HG03045 (cell line): ENCODE results near the gene AURKA.
"Not testable (repeated sequence)": the region's sequence is repeated elsewhere in the genome, so short reads cannot be mapped to it uniquely, and the experiment has no call there.

Source experiments
- ATAC-seq: cut with Tn5 transposase; IDR thresholded peaks from one replicate; pipeline ENCODE4 v1.9.1; 2021; ENCODE audit warnings: mild to moderate bottlenecking, moderate library complexity; ENCODE audit not compliant: unreplicated experiment

Gene AURKA

DNA sequence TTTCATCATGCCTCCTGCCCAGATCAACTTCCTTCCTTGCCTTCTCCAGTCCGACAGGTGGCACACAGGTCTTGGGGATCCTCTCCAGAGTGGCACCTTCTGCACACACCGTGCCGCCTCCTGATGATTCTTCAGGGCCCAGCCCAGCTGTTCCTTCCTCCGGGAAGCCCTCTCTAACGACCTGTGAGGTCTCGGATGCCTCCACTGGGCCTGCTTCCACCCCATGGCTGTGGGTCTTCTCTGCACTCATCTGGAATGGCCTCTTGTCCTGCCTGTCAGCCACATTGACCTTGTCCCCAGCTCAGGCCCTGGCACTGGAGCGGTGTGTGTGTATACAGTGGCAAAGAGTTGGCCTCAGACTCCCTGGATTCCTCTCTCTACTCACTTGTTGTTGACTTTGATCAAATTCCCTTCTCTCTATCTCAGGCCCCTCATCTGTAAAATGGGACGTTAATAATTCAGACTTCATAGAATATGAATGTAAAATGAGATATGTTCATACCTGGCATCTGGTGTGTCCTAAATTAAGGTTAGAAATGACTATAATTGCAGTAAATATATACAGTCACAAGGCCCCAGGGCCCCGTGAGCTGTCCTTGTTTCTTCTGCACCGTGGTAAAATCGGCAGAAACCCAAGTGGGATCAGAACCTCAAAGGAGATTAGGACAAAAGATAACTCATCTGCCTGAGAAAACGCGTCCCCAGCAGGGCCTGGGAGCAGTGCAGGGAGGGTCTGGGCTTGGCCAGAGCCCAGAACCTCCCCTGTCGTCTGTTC, 31.7 kb downstream of the AURKA start:
- ATAC-seq = no peak

GRCh38 chr20:56359212-56360132, 32.5 kb downstream of the AURKA start:
- peak; percentile 18 for ATAC-seq

DNA sequence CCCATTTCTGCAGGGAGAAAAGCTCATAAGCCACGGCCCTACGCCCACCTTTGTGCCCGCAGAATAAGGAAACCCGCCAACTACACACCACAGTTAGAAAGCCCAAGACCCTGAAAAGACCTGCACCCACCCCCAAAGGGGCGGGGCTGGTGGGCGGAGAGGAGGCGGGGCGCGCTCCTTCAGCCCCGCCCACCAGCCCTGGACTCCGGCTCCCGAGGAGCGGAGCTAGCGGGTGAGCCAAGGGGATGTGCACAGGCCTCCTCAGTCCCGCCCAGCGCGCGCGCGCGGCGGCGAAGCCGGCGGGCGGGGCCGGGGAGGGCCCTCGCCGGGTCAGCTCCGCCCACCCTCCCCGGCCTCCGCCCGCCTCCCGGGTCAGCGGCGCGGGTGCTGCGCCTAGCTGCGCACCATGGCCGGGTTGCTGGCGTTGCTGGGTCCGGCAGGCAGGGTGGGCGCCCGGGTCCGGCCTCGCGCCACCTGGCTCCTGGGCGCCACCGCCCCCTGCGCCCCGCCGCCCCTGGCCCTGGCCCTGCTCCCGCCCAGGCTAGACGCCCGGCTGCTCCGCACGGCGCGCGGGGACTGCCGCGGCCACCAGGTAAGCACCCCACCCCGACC, 33.3 kb downstream of the AURKA start, which contains the start of gene FAM210B:
FAM210B (plus strand) TSS at position 375 of the 612 bp plus-strand sequence; CDS start at position 407, 32 bp downstream.
- peak; percentile 93 for ATAC-seq

DNA sequence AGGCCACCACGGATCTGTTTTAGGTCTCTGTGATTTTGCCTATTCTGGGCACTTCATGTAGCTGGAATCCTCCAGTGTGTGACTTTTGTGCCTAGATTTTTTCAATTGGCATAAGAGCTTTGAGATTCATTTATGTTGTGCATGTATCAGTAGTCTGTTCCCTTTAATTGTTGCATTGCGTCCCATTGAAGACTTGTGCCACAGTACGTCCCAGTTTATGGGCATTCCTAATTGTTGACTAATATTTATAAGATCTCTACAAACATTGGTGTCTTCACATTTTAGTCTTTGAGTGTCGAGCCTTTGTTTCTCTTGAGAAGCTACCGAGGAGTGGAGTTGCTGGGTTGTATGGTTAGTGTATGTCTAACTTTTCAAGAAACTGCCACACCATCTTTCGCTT, 33.9 kb downstream of the AURKA start:
- no peak for ATAC-seq

- no peak for ATAC-seq
Measured at GRCh38 chr20:56353356-56353755, 38.7 kb downstream of the AURKA start.

DNA sequence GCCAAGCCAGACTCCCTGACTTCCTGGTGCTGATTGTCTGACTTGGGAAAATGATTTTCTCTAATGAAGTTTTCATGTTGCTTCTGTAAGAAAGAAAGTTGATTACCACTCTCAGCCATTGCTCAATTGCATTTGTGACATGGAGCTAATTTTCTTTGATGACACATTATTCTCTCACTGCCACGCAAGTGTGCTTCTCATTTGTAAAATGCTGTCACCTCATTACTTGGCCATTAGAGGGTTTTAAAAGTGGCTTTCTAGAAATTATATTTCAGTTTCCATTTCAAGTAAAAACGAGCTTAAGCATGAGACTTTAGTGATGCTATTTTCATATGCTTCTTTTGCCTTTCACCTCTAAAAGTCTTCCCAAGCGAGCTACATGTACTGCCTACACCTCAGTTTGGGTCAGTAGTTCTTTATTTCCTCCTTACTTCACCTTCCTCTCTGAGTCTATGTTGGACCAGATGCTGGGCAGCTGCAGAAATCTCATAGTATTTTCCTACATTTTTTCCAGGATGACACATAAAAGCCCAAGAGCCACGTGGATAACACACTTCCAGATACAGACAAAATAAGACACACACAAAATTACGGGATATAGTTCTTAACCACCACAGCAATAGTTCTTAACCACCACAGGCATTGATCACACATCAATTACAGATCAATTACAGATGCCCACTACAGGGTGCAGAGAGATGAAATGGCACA, 39.5 kb downstream of the AURKA start:
- ATAC-seq = no peak

- no peak for ATAC-seq
Measured at GRCh38 chr20:56350842-56351241, 41.2 kb downstream of the AURKA start.

- ATAC-seq = no peak
Measured at GRCh38 chr20:56348746-56349145, 43.3 kb downstream of the AURKA start.

DNA sequence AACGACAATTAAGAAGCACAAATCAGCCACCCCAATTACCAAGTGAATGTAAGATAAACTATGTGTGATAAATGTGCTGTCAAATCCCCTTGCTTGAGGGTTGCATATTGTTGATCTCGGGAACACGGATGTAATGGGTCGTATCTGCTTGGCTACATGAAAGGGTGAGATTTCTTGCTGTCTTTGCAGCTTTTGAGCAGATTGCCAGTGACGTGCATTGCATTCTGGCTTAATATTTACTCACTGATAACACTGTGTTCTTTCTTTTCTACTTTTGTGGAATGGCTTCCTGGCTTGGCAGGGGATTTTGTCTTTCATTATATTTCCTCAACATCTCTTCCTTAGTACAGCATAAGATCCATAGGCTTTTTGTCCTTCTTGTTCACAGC, 43.7 kb downstream of the AURKA start:
- no peak for ATAC-seq

DNA sequence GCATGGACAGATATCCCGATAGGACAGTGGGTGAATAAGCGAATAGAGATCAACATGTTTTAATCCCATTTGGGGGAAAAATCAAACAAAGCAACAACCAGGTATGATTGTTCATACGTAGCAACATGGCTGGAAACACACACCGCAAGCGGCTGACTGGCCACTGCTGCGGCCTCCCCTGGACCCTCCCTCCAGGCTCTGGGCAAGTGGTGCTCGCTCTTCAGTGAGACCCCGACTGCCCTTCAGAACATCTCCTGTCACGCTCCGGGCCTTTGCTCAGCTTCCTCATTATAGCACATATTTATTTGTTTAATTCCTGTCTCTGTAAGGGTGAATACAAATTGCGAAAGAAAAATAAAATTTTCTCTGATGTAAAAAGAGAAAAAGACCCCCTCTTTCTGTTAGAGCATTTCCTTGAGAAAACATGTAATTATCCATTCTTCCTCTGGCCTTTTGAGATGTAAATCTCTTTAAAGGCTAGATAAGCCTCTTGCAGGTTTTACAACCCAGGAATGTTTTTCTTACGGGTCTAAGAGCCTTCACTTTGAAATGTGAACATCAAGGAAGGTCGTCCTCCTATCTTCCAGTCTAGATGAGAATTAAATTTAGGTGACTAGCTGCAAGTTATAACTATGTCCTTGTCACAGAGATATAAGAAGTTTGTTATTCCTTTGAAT, 44.2 kb downstream of the AURKA start:
- no peak for ATAC-seq

DNA sequence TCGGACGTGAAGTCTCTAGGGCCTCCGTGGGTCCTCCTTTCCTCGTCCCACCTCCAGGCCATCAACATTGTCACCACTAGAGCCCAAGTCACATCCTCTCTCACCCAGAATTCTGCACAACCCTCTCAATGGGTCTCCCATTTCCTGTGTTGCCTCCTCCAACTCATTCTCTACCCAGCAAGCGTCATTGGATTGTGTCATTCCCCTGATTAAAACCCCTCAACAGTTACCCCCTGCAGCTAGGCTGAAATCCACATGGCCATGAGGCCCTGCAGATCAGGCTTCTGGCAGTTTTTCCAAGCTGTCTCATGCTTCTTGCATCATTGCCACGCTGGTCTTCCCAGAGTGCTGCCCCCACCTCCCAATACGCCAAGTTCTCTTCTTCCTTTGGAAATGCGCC, 46.1 kb downstream of the AURKA start:
- no peak for ATAC-seq

DNA sequence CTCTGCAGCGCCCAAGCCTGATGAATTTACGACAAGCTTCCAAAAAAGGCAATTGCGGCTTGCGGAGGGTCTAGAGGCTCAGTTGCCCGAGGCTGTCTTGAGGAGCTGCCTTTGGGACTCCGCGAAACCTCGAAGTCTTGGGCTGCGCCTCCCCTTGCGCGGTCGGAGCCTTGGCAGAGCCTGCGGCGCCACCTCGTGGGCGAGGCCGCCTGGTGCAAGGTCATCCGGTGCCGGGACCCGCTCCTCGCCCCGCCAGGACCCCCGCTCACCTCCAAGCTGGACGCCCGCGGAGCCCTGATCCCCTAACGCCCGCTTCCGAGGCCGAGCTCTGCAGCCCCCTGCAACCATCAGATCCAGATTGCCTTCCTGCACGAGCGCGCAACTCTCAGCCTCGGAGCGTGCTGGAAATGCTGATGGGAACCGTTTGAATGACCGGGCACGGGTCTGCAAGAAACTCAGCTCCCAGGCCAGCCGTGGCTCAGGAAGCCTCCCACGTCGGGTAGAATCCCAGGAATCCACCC, 48.1 kb downstream of the AURKA start:
- ATAC-seq = no peak

GRCh38 chr20:56342783-56343182, 49.2 kb downstream of the AURKA start:
- no peak for ATAC-seq

DNA sequence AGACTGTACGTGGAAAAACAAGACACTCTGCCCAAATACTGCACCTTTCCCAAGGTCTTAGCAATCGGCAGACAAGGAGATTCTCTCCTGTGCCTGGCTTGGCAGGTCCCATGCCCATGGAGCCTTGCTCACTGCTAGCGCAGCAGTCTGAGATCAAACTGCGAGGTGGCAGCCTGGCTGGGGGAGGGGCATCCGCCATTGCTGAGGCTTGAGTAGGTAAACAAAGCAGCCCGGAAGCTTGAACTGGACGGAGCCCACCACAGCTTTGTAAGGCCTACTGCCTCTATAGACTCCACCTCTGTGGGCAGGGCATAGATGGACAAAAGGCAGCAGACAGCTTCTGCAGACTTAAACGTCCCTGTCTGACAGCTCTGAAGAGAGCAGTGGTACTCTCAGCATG, 55.3 kb downstream of the AURKA start:
- ATAC-seq = not testable (repeated sequence)

DNA sequence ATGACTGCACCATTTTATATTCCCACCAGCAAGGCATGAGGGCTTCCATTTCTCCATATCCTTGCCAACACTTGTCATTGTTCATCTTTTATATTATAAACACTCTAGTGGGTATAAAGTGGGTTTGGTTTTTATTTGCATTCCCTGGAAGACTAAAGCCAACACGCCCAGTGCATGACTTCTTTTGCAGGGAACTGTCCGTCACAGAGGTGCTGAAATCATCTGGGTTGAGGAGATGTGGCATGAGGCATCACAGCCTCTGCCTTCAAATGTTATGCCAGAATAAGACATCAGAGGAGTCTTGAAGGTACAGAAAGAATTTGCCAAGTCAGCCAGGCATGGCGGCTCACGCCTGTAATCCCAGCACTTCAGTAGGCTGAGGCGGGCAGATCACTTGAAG, 63.2 kb downstream of the AURKA start:
- no peak for ATAC-seq

GRCh38 chr20:56324806-56325205, 67.2 kb downstream of the AURKA start:
- ATAC-seq = no peak

GRCh38 chr20:56323656-56324055, 68.4 kb downstream of the AURKA start:
- ATAC-seq = no peak

- ATAC-seq = no peak
Measured at GRCh38 chr20:56323206-56323605, 68.8 kb downstream of the AURKA start.

GRCh38 chr20:56322681-56323080, 69.3 kb downstream of the AURKA start:
- ATAC-seq = no peak
